Inflammatory macrophage (primary cell): ENCODE measurements around the gene CD70.
"Not testable (repeated sequence)": the region's sequence is repeated elsewhere in the genome, so short reads cannot be mapped to it uniquely, and the experiment has no call there.

Experiments
- DNase-seq, 2 donors: peaks; one replicate each; pipeline ENCODE4 v3.0.0-alpha.2; 2020 to 2022
- total RNA-seq, 18 experiments: gene quantifications; one replicate each; lab custom pipeline; 2026; ENCODE audit warnings: mixed read lengths in 6 of 18, inconsistent platforms in 2 of 18; lab: John Stamatoyannopoulos, UW

The CD70 gene, protein sequence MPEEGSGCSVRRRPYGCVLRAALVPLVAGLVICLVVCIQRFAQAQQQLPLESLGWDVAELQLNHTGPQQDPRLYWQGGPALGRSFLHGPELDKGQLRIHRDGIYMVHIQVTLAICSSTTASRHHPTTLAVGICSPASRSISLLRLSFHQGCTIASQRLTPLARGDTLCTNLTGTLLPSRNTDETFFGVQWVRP
- total RNA-seq, result 0 to 11.6 (median 0.17) reads per million in 18 experiments

DNA sequence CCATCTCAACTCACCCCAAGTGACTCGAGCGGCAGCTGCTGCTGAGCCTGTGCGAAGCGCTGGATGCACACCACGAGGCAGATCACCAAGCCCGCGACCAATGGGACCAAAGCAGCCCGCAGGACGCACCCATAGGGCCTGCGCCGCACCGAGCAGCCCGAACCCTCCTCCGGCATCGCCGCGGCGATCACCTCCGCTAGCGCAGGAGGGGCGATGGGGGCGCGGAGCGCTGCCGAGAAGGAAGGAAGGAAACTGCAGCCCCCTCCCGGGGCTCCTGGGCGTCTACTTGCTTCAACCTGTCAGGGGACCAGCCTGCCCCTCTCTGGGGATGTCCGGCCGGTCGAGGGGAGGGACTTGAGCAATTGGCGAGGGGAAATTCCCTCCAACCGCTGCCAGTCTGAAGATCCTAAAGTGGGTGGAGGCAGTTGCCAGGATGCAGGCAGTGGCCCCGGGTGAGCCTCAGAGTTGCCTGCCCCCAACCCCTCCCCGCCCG, at the start of gene CD70:
Gene CD70, minus strand, starts transcription at position 324 of the 493 bp plus-strand sequence. Its CDS starts 148 bp downstream, at position 176.
- DNase-seq, result no peak

DNA sequence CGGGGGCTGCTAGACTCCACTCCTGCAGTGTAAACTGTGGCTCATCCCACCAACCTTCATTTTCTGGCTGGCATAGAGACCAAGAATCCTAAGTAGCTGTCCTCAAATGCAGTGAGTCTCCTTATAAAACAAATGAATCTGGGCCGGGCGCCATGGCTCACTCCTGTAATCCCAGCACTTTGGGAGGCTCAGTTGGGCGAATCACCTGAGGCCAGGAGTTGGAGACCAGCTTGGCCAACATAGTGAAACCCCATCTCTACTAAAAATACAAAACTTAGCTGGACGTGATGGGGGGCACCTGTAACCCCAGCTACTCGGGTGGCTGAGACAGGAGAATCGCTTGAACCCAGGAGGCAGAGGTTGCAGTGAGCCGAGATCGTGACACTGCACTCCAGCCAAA, 49.4 kb upstream of the CD70 start:
- DNase-seq, result not testable (repeated sequence)

GRCh38 chr19:6639439-6639838, 48.5 kb upstream of the CD70 start:
- DNase-seq, result peak; percentile 78 to 92

DNA sequence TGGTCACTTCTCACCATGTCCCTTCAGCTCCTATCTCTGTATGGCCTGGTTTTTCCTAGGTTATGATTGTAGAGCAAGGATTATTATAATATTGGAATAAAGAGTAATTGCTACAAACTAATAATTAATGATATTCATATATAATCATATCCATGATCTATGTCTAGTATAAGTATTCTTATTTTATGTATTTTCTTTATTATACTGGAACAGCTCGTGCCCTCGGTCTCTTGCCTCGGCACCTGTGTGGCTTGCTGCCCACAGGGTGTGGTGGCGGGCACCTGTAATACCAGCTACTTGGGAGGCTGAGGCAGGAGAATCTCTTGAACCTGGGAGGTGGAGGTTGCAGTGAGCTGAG, 42.5 kb upstream of the CD70 start:
- not testable (repeated sequence) for DNase-seq

DNA sequence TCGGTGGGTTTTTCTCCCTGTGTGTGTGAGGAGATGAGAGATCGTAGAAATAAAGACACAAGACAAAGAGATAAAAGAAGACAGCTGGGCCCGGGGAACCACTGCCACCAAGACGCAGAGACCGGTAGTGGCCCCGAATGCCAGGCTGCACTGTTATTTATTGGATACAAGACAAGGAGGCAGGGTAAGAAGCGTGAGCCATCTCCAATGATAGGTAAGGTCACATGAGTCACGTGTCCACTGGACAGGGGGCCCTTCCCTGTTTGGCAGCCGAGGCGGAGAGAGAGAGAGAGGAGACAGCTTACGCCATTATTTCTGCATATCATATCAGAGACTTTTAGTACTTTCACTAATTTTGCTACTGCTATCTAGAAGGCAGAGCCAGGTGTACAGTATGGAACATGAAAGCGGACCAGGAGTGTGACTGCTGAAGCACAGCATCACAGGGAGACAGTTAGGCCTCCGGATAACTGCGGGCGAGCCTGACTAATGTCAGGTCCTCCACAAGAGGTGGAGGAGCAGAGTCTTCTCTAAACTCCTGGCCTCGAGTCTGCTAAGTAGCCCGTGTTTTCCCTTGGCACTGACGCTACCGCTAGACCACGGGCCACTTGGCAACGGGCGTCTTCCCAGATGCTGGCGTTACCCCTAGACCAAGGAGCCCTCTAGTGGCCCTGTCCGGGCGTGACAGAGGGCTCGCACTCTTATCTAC, 42.0 kb upstream of the CD70 start:
- DNase-seq, result peak; percentile 84 to 86

DNA sequence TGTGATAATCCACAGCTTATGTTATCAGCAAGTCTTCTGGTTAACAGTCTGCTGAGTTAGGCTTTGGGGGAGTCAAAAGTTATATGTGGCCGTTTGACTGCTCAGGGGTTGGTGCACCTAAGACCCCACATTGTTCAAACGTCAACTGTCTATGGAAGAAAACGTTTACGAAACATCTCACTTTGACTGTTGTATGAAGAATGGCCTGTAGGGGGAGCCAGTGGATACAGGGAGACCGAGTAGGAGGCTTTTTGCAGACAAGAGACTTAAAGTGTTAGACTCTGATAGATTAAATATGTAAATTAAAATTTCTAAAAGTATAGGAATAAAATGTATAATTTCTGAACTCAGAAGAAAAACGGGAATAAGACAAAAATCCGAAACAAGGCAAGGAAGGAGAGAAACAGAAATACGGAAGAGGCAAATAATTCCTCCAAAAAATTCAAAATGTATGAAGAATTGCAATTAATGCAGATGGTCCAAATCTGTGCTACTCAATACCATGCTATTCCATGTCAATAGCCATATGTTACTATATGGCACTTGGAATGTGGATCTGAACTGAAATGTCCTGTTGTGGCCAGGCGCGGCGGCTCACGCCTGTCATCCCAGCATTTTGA, 41.2 kb upstream of the CD70 start:
- DNase-seq, result peak; percentile 82 to 92

DNA sequence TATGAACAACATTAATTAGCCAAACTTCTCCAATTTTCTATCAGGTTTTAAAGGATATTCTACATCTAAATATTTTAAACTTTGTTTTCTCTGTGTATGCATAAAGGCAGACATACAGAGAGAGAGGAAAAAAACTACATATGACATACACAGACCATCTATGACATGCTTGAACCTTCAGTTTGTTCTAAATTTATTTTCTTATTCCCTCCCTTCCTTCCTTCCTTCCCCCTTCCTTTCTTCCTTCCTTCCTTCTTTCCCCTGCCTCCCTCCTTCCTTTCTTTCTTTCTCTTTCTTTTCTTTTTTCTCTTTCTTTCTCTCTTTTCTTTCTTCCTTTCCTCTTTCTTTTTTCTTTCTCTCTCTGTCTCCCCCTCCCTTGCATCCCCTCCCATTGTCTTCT, 35.8 kb upstream of the CD70 start:
- DNase-seq, result no peak

DNA sequence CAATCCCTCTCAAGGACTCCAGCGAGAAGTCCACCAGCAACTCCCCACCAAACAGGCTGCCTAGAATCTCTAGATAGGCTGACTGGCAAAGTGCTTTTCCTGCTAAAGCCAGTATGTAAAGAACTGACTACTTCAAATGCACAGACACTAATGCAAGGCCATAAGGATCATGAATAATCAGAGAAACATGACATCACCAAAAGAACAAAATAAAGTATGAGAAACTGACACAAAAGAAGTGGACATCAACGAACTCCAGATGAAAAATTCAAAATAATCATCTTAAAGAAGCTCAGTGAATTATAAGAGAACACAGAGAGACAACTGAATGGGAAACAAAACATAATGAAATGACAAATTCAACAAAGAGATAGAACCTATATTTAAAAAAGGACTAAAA, 26.4 kb upstream of the CD70 start:
- no peak for DNase-seq

GRCh38 chr19:6616011-6616410, 25.1 kb upstream of the CD70 start:
- no peak for DNase-seq

DNA sequence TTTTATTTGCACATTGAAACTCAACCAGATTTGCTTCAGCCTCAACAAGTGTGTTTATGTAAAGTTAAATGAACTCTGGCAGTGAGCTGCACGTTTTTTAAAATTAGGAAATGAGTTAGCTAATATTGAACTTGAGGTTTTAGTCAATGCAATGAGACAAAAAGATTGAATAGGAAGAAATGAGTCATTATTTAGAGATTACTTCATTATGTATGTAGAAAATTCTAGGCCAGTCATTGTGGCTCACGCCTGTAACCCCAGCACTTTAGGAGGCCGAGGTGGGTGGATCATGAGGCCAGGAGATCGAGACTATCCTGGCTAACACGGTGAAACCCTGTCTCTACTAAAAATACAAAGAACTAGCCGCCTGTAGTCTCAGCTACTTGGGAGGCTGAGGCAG, 22.8 kb upstream of the CD70 start:
- peak; percentile 60 to 91 for DNase-seq

- no peak for DNase-seq
Observed at GRCh38 chr19:6610934-6611852, 20.2 kb upstream of the CD70 start.

- DNase-seq, result no peak
Observed at GRCh38 chr19:6608940-6609339, 18.0 kb upstream of the CD70 start.

DNA sequence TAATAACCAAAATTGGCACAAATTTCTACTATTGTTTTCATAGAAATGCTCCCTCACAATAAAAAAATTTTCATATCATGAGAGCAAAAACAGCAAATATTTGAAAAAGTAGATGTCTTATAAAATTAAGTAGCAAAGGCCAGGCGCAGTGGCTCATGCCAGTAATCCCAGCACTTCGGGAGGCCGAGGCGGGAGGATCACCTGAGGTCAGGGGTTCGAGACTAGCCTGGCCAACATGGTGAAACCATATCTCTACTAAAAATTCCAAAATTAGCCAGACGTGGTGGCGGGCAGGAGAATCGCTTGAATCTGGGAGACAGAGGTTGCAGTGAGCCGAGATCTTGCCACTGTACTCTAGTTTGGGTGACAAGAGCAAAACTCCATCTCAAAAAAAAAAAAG, 17.2 kb upstream of the CD70 start:
- not testable (repeated sequence) for DNase-seq

- not testable (repeated sequence) for DNase-seq
Observed at GRCh38 chr19:6606276-6607070, 15.5 kb upstream of the CD70 start.

DNA sequence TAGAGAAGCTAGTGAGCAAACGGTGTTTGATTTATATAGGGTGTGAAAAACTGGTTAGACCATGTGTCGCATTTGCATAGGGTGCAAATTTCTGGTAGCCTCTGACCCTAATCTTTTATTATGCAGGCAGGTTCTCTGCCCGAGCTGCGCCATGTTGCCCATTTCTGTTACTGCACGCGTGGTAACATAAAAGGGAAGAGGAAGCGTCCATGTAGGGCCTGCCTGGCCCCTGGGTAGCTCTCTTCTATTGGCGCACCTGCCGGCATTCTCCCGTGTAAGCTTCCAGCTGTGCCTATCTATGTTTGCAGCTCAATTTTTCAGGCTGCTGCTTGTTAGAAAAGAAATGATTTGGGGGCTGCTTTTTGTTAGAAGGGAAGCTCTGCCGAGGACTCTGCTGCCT, 14.0 kb upstream of the CD70 start:
- no peak for DNase-seq

DNA sequence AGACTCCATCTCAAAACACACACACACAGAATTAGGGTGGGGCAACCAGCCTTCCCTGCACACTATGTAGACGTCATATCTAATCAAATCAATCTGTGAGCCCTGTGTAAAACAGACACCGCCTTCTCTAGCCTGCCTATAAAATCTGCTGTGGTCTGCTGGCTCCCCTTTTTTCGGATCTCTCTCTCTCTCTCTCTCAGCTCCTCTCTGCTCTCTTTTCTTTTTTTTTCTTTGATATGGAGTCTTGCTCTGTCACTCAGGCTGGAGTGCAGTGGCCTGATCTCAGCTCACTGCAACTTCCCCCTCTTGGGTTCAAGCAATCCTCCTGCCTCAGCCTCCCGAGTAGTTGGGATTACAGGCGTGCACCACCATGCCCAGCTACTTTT, 11.8 kb upstream of the CD70 start:
- no peak for DNase-seq

DNA sequence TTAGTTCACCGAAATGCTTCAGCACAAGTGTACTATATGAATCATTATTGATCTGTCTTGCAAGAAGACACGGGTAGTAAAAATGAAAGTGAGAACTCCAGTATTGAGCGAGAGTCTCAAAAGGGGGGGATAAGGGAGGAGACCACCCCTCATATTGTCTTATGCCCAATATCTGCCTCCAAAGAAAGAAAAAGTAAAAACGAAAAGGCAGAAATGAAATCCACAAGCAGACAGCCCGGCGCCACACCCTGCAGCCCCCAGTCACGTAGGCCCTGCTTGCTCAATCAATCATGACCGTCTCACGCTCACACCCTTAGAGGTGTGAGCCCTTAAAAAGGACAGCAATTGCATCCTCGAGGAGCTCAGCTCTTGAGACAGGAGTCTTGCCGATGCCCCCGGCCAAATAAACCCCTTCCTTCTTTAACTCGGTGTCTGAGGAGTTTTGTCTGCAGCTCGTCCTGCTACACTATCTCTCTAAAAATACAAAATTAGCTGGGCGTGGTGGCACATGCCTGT, 10.6 kb upstream of the CD70 start:
- DNase-seq, result not testable (repeated sequence)

- not testable (repeated sequence) for DNase-seq
Observed at GRCh38 chr19:6600951-6601536, 10.1 kb upstream of the CD70 start.

DNA sequence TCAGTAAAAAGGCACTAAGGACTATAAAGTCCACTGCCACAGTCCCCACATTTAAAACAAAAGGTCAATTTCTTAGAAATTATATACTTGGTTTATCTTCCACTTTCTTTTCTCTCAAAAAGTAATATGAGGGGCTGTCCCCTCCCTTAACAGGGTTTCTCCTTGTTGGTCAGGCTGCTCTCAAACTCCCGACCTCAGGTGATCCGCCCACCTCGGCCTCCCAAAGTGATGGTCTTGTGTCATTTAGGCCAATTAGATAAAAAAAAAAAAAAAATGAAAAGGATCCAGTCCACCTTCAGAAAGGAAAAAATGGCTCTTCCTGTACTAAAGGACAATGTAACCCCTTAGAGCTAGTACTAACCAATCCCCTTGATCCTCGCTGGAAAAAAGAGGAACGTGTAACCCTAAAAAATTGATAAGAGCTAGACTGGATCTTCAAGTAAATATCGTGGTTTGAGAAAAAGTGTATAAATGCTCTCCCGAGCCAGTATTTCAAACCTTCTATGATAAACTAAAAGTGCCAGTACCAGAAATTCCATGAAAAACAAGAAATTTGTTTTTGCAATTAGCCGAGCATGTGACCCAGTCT, 9.0 kb upstream of the CD70 start:
- no peak for DNase-seq

GRCh38 chr19:6598254-6598892, 7.4 kb upstream of the CD70 start:
- peak in 1 of 2 donors; percentile 28 for DNase-seq
